GF-D8 (cell line): ENCODE measurements around the gene UNC93B1.

Experiments
- DNase-seq: peaks from one replicate; lab custom pipeline; 2025; lab: John Stamatoyannopoulos, UW

The UNC93B1 gene

DNA sequence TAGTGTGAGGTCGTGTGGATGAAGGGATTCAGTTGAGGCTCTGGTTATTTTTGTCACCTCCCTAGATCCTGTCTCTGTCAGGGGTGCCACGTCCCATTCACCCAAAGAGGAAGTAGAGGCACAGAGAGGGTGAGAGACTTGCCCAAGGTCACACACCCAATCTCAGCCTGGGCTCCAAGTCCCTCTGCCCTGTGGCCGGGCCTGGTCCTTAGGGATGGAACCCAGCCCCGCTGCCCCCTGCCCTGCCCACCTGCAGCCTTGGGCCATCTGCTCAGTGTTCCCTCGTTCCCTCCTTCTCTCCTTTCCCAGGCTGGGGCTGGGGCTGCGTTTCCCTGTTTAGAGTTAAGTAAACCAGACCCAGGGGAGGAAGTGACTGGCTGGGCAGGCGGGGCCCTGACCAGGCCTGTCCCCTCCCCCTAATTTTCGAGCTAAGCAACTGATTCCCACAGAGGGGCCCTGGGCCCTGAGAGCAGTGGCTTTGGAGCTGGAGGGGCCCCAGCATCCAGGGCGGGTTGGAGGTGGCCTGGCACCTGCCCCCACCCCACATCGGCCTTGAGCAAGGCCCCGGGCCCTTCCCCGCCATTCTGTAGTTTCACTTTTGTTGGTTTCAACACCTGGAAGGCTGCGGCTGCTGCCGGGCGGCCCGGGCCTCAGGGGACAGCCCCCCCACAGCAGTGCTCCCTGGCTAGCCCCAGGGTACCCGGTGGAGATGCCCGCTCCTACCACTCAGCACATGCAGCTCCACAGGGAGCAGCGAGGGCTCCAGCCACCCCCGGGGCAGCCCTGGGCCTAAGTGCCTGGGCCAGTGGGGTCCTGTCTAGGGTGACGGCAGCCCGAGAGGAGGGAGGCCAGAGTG lies 36.4 kb upstream of the UNC93B1 start:
- DNase-seq, result peak; percentile 73

DNA sequence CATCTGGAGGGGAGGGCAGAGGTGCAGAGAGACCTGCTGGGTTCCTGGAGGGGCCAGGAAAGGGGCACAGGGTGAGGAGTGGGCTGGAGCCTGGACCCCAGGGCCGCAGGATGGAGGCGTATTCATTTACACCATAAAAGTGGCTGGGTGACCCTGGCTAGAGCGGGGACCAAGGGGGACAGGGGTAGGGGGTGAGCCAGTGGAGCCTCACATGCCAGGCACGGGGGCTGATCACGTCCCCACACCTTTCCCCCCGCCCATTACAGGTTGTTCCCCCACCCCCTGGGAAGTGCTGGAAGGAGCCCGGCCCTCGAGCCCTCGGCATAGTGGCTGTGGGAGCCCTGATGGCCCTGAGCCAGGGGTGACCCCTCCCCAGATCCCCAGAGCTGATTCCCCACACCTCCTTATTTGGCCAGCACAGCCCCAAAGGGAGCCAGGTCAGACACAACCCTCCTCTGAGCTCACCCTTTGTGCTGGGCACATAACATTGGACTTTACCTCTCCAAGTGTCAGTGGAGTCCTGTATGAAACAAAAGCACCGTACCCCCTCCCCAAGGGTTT lies 35.7 kb upstream of the UNC93B1 start:
- DNase-seq, result no peak

DNA sequence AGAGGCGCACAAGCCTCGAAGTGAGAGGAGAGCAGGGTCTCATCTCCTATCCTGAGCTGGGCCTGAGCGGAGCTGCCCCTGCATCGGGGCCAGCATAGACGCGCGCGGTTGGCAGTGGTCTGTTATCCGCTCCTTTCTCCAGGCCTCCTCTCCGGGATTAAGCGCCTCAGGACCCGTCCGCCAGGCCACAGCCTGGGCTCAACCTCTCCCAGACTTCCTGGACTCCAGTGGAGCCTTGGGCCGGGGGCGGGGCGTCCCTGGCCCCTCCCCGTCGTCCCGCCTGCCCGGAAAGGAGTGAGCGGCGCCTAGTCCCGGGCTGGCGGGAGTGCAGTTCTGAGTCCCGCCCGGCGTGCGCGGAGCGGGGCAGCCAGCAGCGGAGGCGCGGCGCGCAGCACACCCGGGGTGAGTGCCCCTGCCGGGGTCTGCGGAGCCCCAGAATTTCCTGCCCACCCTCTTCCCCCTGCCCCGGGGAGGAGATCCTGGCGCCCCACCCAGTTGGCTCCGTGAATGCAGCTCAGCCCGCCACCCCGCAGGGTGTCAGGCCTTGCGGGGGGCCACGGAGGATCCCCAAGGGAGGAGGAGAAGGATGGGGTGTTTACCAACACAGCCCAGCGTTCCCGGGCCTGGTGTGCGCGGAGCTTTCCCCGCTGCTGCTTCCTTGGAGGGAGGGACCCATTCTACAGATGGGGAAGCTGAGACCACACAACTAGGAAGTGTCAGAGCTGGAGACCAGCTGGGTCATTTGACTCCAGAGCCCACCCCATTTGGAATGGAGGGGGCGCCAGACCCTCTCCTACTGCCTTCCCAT lies 35.0 kb upstream of the UNC93B1 start, which contains the start of gene TCIRG1:
Gene TCIRG1 (plus strand): TSS at position 308 of the 808 bp plus-strand sequence. CDS start 2,247 bp downstream, outside the sequence.
- peak; percentile 67 for DNase-seq

DNA sequence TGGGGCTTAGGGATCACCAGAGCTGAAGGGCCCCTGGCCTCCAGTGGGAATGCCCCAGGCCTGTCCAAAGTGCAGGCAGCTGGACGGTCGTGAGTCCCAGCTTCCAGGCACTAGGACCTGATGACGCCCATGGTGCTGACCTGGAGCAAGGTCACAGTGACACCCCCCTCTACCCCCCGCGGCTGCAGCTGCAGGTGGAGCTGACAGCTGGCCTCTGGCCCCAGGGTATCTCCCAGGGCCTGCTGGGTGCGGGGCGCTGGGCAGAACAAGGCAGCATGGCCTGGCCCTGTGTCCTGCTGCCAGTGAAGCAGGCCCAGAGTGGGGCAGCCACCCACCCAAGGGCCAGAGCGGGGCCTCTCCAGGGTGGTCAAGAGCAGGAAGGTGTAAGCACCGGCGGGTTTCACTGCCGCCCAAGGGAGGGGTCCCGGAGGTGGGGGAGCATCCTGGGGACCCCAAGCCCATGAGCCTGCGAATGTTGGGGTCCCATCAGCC lies 34.4 kb upstream of the UNC93B1 start:
- DNase-seq, result no peak

DNA sequence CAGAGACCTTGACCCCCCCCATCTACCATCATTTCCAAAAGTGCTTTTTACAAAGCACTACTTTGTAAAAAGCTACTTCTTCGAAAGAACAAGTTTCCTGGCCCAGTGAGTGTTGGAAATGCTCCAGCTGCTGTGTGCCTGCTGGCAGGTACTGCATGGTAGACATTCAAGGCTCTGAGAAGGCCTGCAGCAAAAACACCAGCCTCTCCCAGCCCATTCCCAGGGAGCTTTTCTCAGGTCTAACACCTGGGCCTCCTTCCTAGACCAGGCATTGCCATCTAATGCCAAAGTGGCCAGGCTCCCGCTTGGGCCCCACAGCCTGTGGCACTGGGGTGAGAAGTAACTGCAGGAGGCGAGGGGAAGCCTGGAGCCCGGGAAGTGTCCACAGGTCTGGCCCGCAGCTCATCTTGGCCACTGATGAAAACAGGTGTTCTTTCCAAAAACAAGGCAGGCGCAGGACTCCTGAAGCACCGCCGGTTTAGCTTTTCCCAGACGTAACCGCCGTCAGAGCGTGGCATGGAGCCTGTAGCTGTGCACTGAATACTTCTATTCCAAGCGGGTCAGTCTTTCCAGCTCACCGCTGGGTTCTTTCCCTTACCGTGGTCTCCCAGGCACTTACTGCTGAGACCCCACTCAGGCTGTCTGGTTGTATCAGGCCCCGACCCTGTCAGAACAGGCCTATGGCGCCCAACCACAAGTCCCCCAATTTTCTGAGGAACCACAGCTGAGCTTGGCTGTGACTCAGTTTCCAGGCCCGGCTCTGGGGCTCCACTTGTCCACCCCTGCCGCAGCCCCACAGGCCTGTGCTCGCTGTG lies 33.7 kb upstream of the UNC93B1 start:
- no peak for DNase-seq

DNA sequence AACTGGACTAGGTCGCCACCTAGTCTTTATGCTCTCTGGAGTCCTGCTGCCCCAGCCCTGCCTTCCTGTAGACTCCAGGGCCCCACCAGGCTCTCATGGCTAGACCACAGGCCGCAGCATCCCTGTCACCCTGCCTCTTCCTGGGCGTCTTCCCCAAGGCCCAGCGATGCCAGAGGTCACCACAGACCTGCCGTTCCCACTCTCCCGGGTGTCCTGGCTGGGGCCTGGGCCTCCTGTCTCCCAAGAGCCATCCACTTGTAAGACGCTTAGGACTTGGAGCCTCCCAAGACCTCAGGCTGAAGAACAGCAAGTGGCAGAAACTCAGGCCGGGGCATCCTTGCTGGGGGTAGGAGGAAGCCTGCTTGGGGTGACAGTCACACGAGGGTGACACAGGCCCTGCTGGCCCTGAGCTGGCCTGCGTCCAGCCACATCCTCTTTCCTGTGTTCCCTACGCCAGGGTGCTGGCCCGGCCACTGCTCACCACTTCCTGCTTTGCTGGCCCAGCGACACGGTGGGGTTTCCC lies 32.9 kb upstream of the UNC93B1 start:
- DNase-seq, result peak; percentile 65

DNA sequence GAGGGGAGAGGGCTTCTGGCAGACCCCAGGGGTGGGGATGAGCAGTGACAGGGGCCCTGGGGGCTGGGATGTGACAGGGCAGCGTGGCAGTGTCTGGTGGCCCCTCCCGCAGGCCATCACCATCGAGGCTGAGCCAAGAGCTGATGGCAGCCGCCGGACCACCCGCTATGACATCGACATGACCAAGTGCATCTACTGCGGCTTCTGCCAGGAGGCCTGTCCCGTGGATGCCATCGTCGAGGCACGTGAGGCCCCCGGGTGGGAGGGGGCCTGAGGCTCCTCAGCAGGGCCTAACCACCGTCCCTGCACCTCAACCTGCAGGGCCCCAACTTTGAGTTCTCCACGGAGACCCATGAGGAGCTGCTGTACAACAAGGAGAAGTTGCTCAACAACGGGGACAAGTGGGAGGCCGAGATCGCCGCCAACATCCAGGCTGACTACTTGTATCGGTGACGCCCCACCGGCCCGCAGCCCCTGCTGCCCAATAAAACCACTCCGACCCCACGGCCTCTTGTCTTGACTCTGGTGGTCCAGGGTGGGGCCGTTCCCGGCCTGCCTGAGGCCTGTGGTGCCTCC lies 32.3 kb upstream of the UNC93B1 start:
- peak; percentile 65 for DNase-seq

DNA sequence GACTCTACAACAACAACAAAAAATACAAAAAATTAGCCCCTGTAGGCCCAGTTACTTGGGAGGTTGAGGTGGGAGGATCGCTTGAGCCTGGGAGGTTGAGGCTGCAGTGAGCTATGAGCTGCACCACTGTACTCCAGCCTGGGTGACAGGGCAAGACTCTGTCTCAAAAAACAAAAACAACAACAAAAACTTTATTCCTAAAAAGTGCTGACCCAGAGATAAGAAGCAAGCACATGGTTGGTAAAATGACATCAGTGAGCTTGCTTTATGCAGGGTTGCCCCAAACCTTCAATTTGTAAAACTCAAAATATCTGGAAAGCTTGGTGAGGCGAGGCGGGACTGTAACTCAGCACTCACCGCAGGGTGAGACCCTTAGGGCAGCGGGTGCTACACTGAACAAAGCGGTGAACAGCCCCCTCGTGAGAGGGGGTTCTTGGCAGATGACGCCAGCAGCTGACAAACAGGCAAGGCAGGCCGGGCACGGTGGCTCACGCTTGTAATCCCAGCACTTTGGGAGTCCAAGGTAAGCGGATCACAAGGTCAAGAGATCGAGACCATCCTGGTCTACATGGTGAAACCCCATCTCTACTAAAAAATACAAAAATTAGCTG lies 31.5 kb upstream of the UNC93B1 start:
- DNase-seq, result no peak

DNA sequence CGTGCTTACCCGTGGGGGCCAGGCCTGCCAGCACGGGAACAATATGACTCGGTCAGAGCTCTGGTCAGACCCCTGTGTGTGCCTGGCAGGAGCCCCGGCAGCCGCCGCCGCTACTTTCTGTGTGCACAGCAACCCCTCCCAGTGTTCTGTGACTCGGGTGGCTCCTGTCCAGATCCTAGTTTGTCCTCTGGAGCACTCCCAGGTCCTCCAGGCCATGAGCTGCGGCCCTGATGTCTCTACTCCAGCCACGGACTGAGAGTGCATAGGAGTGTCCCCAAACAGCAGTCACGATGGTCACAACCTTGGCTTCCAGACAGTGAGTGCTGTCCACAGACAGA lies 29.8 kb upstream of the UNC93B1 start:
- DNase-seq, result no peak

DNA sequence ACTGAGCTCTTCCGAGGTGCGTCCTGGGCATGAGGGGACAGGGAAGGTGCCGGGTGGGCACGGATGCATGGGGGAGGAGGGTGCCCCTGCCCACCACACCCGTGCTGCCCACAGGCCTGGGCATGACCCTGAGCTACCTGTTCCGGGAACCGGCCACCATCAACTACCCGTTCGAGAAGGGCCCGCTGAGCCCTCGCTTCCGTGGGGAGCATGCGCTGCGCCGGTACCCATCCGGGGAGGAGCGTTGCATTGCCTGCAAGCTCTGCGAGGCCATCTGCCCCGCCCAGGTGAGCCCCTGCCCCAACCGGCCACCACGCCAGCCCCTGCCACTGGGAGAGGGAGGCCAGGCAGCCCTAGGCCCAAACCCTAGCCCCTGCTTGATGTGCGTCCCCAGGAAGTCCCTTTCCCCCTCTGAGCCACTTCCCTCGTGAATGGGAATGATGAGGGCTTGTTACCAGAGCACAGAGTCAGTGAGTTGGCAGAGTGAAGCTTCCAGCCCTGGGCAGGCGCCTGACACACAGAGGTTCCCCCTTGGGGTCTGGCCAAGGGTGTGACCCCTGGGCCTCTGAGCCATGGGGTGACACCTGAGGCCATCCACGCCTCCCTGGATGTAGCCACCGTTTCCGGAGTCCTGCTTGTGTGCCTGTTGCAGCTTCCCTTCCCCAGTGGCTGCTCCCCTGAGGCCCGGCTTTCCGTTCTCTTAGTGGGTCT lies 29.3 kb upstream of the UNC93B1 start:
- DNase-seq, result no peak

DNA sequence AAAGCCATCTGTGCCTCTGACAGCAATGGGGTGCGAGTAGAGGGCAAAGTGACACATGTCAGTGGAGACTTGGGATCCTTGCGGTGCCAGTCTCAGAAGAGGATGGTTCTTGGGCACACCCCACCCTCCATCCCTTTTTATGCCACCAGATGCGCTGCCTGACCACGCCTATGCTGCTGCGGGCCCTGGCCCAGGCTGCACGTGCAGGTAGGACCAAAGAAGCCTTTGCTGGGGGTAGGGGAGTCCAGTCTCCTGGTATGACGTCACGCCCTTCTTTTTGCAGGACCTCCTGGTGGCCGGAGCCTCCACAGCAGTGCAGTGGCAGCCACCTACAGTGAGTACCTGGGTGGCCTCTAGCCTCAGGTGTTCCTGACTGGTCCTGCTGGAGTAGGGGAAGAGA lies 28.1 kb upstream of the UNC93B1 start:
- DNase-seq, result no peak

DNA sequence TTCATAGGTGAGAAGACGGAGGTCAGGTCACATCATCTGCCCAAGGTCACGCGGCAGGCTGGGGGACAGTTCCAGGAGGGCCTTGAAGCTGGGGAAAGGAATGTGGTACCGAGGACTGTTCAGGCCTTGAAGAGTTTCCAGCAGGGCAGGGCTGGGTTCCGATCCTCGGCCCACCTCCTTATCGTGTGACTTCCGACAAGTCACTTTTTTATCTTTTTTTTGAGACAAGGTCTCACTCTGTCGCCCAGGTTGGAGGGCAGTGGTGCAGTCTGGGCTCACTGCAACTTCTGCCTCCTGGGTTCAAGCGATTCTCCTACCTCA lies 27.2 kb upstream of the UNC93B1 start:
- DNase-seq, result no peak

DNA sequence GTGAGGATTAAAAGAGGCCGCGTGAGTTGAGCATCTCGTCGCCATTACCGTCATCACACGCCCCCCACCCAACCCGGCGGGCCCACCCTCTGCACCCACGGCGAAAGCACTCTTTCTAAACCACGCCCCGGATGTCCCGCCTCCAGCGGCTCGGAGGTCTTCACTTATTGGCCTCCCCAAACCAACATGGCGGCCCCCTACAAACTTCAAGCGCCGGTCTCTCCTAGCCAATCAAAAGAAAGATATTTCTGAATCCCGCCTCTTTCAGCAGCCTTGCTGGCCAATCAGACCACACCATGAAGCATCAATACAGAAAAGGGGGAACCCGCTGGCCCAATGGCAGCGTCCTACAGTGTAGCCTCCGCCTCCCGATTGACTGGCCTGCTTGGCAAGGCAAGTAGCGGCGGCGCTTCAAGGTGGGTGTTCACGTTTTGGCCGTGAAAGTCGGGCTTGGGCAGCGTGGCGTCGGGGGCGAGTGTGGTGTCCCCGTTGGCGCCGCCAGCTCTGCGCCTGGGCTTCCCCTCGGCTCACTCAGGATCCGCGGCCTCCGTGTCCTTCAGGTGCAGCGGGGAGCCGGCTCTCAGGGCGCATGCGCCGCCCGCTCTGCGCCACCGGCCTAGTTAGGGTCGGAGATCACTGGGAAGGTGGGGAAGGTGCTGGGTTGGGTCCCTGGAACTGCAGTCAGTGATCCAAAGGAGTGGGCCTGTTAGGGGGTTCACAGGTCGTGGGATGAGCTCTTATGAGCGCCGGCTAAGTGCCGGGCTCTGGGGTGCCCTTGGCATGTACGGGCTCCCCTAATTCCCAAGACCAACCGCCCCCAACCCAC lies 26.6 kb upstream of the UNC93B1 start, which contains the start of gene NDUFS8:
Gene NDUFS8 (plus strand): TSS at position 364 of the 826 bp plus-strand sequence. CDS start 1,471 bp downstream, outside the sequence.
- DNase-seq, result peak; percentile 97

DNA sequence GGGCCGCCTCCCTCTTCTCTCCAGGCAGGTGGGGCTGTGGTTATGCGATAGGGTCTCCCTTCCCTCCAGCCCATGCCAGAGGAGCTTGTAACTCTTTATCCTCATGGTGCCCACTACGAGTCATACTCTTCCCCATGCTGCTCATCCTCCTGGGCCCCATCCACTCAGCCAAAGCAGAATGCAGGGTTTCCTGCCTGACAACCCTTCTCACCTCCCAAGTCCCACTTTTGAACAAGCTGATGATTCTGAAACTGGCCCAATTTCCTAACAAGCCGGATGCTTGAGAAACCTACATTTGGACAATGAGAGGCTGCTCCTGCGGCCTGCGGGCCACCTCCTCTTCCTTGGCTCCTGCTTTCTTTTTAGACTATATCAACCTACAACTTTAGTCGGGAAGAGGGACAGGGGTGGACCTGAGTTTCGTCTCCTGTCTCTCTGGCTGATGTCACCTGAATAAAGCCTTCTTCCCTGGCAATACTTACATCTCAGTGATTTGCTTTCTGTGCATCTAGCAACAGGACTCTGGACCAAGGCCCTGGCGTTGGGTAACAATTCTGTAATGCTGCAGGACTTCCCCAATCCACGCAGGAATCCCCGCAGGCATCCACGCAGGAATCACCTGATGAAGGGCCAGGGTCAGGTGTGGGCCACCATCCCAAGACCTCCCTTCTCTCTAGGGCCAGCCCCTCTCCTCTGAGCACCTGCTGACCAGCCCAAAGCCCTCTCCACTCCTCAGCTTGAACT lies 25.1 kb upstream of the UNC93B1 start:
- no peak for DNase-seq

DNA sequence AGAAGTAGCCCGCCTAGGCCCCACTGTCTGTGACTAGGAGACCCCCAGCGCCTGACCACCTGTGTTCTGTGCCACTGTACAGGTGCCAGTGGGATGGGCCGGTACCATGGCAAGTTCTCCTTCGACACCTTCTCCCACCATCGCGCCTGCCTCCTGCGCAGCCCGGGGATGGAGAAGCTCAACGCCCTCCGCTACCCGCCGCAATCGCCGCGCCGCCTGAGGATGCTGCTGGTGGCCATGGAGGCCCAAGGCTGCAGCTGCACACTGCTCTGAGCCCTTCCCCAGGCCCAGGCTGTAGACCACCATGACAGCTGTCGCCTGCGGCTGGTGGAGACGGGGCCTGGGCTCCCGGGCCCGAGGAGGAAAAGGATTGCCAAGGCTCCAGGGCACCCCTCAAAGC lies 23.8 kb upstream of the UNC93B1 start:
- DNase-seq, result no peak

DNA sequence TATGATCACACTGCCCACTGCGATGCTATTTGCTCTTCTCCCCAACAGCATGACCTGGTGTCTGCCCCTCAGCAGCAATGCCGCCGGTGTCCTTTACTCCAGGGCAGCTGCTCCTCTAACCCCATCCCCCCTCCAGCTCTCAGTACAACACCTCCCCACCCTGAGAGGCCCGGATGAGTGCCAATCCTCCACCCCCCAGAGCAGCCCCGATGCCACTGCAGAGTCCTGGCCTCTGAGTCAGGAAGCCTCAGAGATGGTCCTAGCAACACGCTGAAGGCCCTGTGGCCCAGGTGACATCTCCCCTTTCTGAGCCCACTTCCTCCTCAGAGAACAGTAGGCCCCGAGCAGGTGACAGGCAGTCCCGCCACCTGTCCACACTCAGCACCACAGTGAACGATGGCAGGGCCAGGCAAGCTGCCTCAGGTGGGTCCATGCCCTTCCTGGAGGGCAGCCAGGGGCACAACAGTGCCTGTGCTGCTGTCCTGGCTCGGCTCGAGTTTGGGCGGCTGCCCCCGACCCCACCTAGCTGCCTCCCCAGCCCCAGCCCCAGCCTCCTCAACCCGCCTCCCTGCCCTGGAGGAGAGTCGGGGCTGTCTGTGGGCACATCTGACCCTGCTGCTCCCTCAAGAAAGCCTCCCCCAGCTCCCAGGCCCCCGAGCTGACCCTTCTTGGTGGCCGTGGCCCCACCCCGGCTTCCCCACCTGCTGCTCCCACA lies 22.7 kb upstream of the UNC93B1 start:
- no peak for DNase-seq

DNA sequence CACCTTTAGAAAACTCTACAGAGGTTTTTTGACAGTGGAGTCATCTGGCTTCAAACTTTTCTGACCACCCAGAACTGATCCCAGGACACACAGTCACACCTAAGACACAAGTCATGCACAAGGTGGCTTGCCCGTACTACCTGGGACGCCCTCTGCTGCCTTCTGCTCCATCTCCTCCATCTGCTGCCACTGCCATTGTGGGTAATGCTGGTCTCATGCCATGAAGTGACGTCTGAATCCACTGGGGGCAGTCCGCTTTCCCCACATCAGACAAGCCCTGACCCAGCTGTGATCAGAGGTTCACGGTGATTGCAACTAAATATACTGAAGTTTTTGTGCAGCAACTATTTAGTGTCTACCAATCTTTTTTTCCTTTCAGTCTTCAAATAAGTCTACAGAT lies 21.1 kb upstream of the UNC93B1 start:
- no peak for DNase-seq

DNA sequence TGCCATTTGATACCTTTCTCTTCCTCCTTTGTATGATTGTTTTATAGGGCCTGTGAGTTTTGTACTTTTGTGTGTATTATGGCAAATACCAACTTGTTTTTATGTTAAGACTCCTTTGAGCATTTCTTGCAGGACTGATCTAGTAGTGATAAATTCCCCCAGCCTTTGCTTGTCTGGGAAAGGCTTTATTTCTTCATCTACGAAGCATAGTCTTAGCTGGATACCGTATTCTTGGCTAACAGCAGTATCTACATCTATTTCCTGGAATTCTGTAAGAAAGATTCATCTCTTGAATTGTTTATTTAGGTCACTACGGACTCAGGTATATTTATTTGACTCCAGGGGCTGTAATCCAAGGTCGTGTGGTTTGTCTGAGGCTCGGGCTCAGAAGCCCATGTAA lies 20.6 kb upstream of the UNC93B1 start:
- DNase-seq, result no peak
